A673 (cell line): ENCODE data around the gene MRPS35.

Source experiments
- CTCF ChIP-seq: fragments of 300-800, 200-600 bp; sonication (generic); conservative IDR thresholded peaks from 2 replicates; pipeline ENCODE4 v1.5.1; 2017; ENCODE audit warnings: low read depth, mild to moderate bottlenecking, antibody characterized with exemption, low read length, moderate library complexity, mixed read lengths
- EZH2 ChIP-seq: fragments of 200-600 bp; sonication (generic); IDR thresholded peaks from 2 replicates; pipeline ENCODE4 v1.6.1; 2017; ENCODE audit warnings: borderline replicate concordance, low read depth, mild to moderate bottlenecking, mixed read lengths, antibody characterized with exemption, low read length; ENCODE audit not compliant: poor library complexity, severe bottlenecking

- TF ChIP-seq CTCF (no peak), EZH2 (no peak)
These were observed 91.0 kb downstream of the MRPS35 start for GRCh38 chr12:27801630-27802029.
